ENCODE measurements around the gene ABCG2. TPM values are rescaled to one million over a fixed set of nuclear protein-coding genes. Genes with fewer than 3 reads are reported as not detected.

ABCG2 gene
- total and polyA plus RNA-seq, 3 donors from 2014 or later: 4.3 to 9.5 (median 9.4) TPM

GRCh38 chr4:88169298-88169697, 10.9 kb upstream of the ABCG2 start:
- peak; percentile 45 for DNase-seq
- H3K27ac ChIP-seq: no peak overlapping the region
- no peaks in the 10 kb centered on the region for H3K4me1 ChIP-seq
- H3K27me3 ChIP-seq: no peaks in the 10 kb centered on the region
- H3K9me3 ChIP-seq: no peaks in the 10 kb centered on the region
- H3K4me3 ChIP-seq: no peak overlapping the region
- no peaks in the 10 kb centered on the region for H3K36me3 ChIP-seq (ENCODE audit: low read depth, missing control alignments)
- TF ChIP-seq POLR2A (IDR thresholded peaks at IDR 0.05) (no peak), CTCF (IDR thresholded peaks at IDR 0.05) (no peak)
- WGBS, 2 donors: 75 to 78% methylated on average over 2 of the region's 2 CpGs
- intact Hi-C loops (cut with DNase I; ENCODE audit: low total_unique reads): no loop called here

GRCh38 chr4:88166608-88167007, 8.2 kb upstream of the ABCG2 start:
- intact Hi-C loops (cut with DNase I; ENCODE audit: low total_unique reads): no loop called here
- H3K4me3 ChIP-seq: no peak overlapping the region
- 75 to 79% methylated on average over 3 of the region's 3 CpGs for WGBS, 2 donors
- H3K27ac ChIP-seq: no peak overlapping the region
- no peaks in the 10 kb centered on the region for H3K4me1 ChIP-seq
- H3K36me3 ChIP-seq (ENCODE audit: low read depth, missing control alignments): no peaks in the 10 kb centered on the region
- no peak for DNase-seq
- no peak for TF ChIP-seq CTCF (IDR thresholded peaks at IDR 0.05)
- no peak for TF ChIP-seq POLR2A (IDR thresholded peaks at IDR 0.05)
- no peaks in the 10 kb centered on the region for H3K27me3 ChIP-seq
- no peaks in the 10 kb centered on the region for H3K9me3 ChIP-seq

GRCh38 chr4:88163336-88163735, 4.9 kb upstream of the ABCG2 start:
- no peaks in the 10 kb centered on the region for H3K27me3 ChIP-seq
- 71 to 79% methylated on average over 6 of the region's 6 CpGs for WGBS, 2 donors
- H3K9me3 ChIP-seq: no peaks in the 10 kb centered on the region
- no peak overlapping the region for H3K27ac ChIP-seq
- H3K36me3 ChIP-seq (ENCODE audit: low read depth, missing control alignments): no peaks in the 10 kb centered on the region
- no peak for TF ChIP-seq CTCF (IDR thresholded peaks at IDR 0.05)
- no peak for TF ChIP-seq POLR2A (IDR thresholded peaks at IDR 0.05)
- H3K4me3 ChIP-seq: no peak overlapping the region
- no peak for DNase-seq
- intact Hi-C loops (cut with DNase I; ENCODE audit: low total_unique reads): no loop called here
- no peaks in the 10 kb centered on the region for H3K4me1 ChIP-seq

GRCh38 chr4:88162626-88163025, 4.2 kb upstream of the ABCG2 start:
- intact Hi-C loops (cut with DNase I; ENCODE audit: low total_unique reads): no loop called here
- no peaks in the 10 kb centered on the region for H3K27me3 ChIP-seq
- H3K9me3 ChIP-seq: no peaks in the 10 kb centered on the region
- no peak for DNase-seq
- H3K36me3 ChIP-seq (ENCODE audit: low read depth, missing control alignments): no peaks in the 10 kb centered on the region
- TF ChIP-seq CTCF (IDR thresholded peaks at IDR 0.05) (no peak), POLR2A (IDR thresholded peaks at IDR 0.05) (no peak)
- no peak overlapping the region for H3K4me3 ChIP-seq
- no peaks in the 10 kb centered on the region for H3K4me1 ChIP-seq
- H3K27ac ChIP-seq: no peak overlapping the region

GRCh38 chr4:88159229-88159725, 838 bp upstream of the ABCG2 start:
- intact Hi-C loops (cut with DNase I; ENCODE audit: low total_unique reads): no loop called here
- Histone ChIP-seq H3K27me3 (no peaks in the 10 kb centered on the region), H3K36me3 (ENCODE audit: low read depth, missing control alignments) (no peaks in the 10 kb centered on the region), H3K27ac (peak overlapping the region; percentile 39 to 60), H3K4me3 (peak overlapping the region; percentile 57 to 76), H3K9me3 (no peaks in the 10 kb centered on the region), H3K4me1 (no peaks in the 10 kb centered on the region)
- 38 to 41% methylated on average over 14 of the region's 14 CpGs for WGBS, 2 donors
- DNase-seq: no peak
- TF ChIP-seq CTCF (IDR thresholded peaks at IDR 0.05) (no peak), POLR2A (IDR thresholded peaks at IDR 0.05) (no peak)

Measured in testis (tissue), 3 donors.